Right cardiac atrium (tissue), 5 donors: Measurements from ENCODE around the gene HSPA12B. TPM values are rescaled to one million over a fixed set of nuclear protein-coding genes. Genes with fewer than 3 reads are reported as not detected.

ENCODE experiments used
- ATAC-seq, 2 donors: fragments of 200-7000 bp; cut with Tn5 transposase; one replicate each; pipeline versions ENCODE4 v1.8.0 to v1.9.1; 2020; ENCODE audit warnings: moderate library complexity in 2 of 2, mild to moderate bottlenecking in 1 of 2
- DNase-seq, 3 donors: peaks; one replicate each; pipeline ENCODE4 v3.0.0-alpha.2; 2020
- H3K27ac ChIP-seq: one replicate; pipeline ENCODE4 v1.5.1; 2013; ENCODE audit warnings: mild to moderate bottlenecking, low read length, control low read depth, moderate library complexity
- H3K27me3 ChIP-seq: one replicate; pipeline ENCODE4 v1.6.1; 2013; ENCODE audit not compliant: control insufficient read depth, insufficient read depth
- H3K4me1 ChIP-seq: one replicate; pipeline ENCODE4 v1.6.1; 2013; ENCODE audit warnings: low read length; ENCODE audit not compliant: control insufficient read depth, insufficient read depth
- H3K4me3 ChIP-seq: one replicate; pipeline ENCODE4 v1.5.1; 2013; ENCODE audit warnings: low read length, control low read depth
- H3K9me3 ChIP-seq: one replicate; pipeline ENCODE4 v1.6.1; 2013; ENCODE audit warnings: low read length; ENCODE audit not compliant: control insufficient read depth
- WGBS: extraction: QIAGEN DNeasy Blood & Tissue Kit; methylation state at CpG from one replicate; pipeline ENCODE4 v1.1.7; 2013; 5-methylcytosine and 5-hydroxymethylcytosine counted together
- intact Hi-C, 4 donors: fragments of 100-400 bp; cut with DNase I; formaldehyde crosslinking; loops; one replicate each; pipeline versions ENCODE4 v1.11.0 to v1.14.0; 2022 to 2023
- long read RNA-seq, 4 donors: library from polyadenylated mRNA; unstranded; transcript quantifications; one replicate each; pipeline ENCODE4 v2.0.0, GENCODE V29; 2020 to 2021
- polyA plus RNA-seq: library from polyadenylated mRNA; stranded (reverse); fragments of 200-250 nt; gene quantifications from one replicate; pipeline ENCODE4 v1.2.3, GENCODE V29; 2013
- total RNA-seq, 4 donors: library from RNA; stranded (reverse); fragmentation: NEBNext Ultra II Directional; extraction: Animal tissue kit (Norgen Biotek cat#: 25700); gene quantifications; one replicate each; pipeline ENCODE4 v1.2.1, GENCODE V29; 2021
- donor health status: healthy with polysubstance abuse.
- donor health status: DM: no; HTN: yes; CAD: no.
- donor health status: DM: no; HTN: no; CAD: no.
- donor health status: DM: no; HTN: yes; CAD: no; lungs with severe emphysema.
- donor health status: DM: yes; HTN: yes; CAD: no.

HSPA12B gene, protein sequence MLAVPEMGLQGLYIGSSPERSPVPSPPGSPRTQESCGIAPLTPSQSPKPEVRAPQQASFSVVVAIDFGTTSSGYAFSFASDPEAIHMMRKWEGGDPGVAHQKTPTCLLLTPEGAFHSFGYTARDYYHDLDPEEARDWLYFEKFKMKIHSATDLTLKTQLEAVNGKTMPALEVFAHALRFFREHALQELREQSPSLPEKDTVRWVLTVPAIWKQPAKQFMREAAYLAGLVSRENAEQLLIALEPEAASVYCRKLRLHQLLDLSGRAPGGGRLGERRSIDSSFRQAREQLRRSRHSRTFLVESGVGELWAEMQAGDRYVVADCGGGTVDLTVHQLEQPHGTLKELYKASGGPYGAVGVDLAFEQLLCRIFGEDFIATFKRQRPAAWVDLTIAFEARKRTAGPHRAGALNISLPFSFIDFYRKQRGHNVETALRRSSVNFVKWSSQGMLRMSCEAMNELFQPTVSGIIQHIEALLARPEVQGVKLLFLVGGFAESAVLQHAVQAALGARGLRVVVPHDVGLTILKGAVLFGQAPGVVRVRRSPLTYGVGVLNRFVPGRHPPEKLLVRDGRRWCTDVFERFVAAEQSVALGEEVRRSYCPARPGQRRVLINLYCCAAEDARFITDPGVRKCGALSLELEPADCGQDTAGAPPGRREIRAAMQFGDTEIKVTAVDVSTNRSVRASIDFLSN
- total RNA-seq (10 to 100 TPM in 1 of 4 donors, 1 to 10 TPM in 3; 6.1 to 13.0 (median 7.1) TPM), polyA plus RNA-seq (8.9 TPM)
- long read RNA-seq, donor 1, transcript HSPA12B-201 (13 exons, 3,151 nt): major isoform, 20 of 47 reads
- long read RNA-seq, donor 1, partial matches to known transcripts: 18 of 47 reads
- long read RNA-seq, donor 1, other reads (novel, unspliced or antisense): 9 of 47 reads
- long read RNA-seq, donor 2, transcript HSPA12B-201 (13 exons, 3,151 nt): major isoform, 6 of 24 reads
- long read RNA-seq, donor 2, partial matches to known transcripts: 10 of 24 reads
- long read RNA-seq, donor 2, other reads (novel, unspliced or antisense): 6 of 24 reads
- long read RNA-seq, donor 3, transcript HSPA12B-201 (13 exons, 3,151 nt): major isoform, 39 of 98 reads
- long read RNA-seq, donor 3, transcript HSPA12B-202 (12 exons, 3,009 nt): minor isoform, 5 of 98 reads
- long read RNA-seq, donor 3, partial matches to known transcripts: 45 of 98 reads
- long read RNA-seq, donor 3, other reads (novel, unspliced or antisense): 9 of 98 reads
- long read RNA-seq, donor 4, partial matches to known transcripts: 6 of 14 reads
- long read RNA-seq, donor 4, other reads (novel, unspliced or antisense): 4 of 14 reads

DNA sequence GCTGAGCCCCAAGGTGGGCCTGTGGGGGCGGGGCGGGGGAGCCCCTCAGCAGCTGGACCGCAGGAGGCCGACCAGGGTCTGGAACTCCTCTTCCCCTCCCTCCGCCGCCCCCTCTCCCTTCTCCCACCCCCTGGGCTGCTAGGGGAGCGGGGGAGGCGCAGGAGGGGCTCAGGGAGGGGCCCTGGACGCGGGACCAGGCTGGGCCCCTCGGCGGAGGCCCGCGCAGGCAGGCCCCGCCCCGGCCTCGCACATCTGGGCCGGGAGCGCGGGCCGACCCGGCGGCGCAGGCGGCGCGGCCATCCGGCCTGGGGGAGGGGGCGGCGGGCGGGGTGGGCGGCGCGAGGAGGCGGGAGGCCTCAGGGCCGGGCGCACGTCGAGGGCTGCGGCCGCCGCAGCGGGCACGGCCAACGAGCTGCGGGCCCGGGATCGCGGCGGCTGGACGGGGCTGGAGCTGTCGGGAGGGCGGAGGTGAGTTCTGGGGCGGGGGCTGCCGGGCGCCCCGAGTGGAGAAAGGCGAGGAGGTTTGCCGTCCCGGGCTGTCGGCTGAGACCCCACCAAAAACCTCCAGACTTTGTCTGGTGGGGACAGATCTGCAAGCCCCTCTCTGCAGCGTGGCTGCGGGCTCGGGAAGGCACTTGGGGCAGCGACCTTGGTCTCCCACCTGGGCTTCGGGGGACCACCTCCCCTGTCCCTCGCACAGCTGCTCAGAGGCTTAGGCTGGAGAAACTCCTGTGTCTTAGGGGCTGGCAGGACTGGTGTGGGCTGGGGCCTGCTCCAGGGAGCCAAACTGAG, at the start of gene HSPA12B:
TSS of gene HSPA12B (plus strand) at position 359 of the 792 bp plus-strand sequence. CDS start 5,990 bp downstream, outside the sequence.
- peak in 1 of 3 donors; percentile 63 for DNase-seq
- Histone ChIP-seq H3K27ac (peak within 1 kb of the TSS; percentile 21), H3K4me3 (peak within 1 kb of the TSS; percentile 26), H3K9me3 (no peaks in the 10 kb centered on the region), H3K27me3 (no peaks in the 10 kb centered on the region), H3K4me1 (peaks cover 3% of the 10 kb centered on the region)
- peak; percentile 14 to 20 for ATAC-seq
- intact Hi-C loops: no loop called here
- WGBS: 9% methylated on average over 67 of the region's 67 CpGs

DNA sequence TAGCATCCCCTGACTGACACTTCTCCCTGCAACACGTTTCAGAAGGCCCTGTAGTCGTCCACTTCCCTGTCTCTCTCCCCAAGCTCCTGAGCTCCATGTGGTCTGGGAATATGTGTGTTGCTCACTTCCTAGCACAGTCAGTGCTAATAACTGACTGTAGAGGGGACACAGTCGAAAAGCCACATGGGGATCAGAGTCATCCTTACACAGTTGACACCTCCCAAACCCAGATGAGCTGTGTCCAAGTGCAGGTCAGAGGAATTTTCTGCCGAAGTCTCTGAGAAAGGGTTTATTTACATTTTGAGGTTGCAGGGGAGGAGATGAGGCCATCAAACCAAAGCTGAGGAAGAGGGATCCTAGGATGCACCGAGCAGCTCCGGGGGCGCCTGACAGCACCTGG, 47.1 kb upstream of the HSPA12B start:
- no peaks in the 10 kb centered on the region for H3K27me3 ChIP-seq
- ATAC-seq (no peak), DNase-seq (no peak)
- no peak overlapping the region for H3K4me3 ChIP-seq
- intact Hi-C loops: loop anchor here in 1 of 4 donors (10.0 kb wide), 1 partner anchor 169 kb away; no protein-coding TSS in a partner anchor
- no peaks in the 10 kb centered on the region for H3K9me3 ChIP-seq
- H3K4me1 ChIP-seq: peaks cover 2% of the 10 kb centered on the region
- no peak overlapping the region for H3K27ac ChIP-seq
- 75% methylated on average over 7 of the region's 7 CpGs for WGBS

DNA sequence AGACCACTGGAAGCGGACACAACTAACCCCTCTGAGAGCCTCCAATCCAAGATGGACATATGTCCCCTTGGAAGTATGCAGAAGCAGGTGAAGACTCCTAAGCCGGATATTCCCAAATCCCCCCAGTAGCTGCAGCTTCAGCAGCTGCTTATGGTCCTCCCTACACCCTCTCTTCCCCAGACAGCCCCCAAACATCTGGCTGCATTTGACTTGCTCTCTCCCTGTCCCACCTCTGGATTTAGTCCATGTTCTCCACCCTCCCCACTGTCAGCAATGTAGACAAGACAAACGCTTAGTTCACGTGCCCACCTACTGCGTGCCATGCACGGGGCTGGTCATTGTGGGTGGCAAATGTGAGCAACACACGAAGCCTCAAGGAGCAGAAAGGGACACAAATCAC, 46.1 kb upstream of the HSPA12B start:
- Histone ChIP-seq H3K4me1 (peaks cover 2% of the 10 kb centered on the region), H3K27ac (no peak overlapping the region), H3K9me3 (no peaks in the 10 kb centered on the region), H3K27me3 (no peaks in the 10 kb centered on the region), H3K4me3 (no peak overlapping the region)
- no peak for DNase-seq
- 64% methylated on average over 7 of the region's 7 CpGs for WGBS
- intact Hi-C loops: loop anchor here in 1 of 4 donors (10.0 kb wide), 1 partner anchor 168 kb away; no protein-coding TSS in a partner anchor
- ATAC-seq: no peak

DNA sequence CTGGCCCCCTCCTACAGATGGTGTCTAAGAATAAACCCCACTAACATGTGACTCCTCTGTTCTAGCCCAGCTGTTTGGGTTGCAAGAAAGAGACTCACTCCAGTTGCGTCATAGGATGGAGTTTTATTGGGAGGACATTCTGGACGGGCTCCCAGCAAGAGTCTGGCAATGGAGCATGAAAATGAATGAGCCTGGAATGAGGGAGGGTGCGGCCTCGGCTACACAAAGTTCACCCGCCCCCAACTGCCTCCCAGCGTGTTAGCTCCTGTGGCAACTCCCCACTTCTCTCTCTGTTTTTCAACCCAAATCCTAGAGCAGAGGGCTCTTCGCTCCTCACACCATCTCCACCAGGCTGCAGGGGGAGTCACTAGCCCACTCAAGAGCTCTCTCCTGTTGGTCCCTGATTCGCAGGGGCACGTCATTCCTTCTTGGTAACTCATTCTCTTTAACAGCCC, 45.6 kb upstream of the HSPA12B start:
- no peak overlapping the region for H3K4me3 ChIP-seq
- DNase-seq (peak; percentile 89 to 94 (median 90)), ATAC-seq (peak; percentile 85 to 88)
- 31% methylated on average over 9 of the region's 9 CpGs for WGBS
- H3K27me3 ChIP-seq: no peaks in the 10 kb centered on the region
- H3K27ac ChIP-seq: peak overlapping the region; percentile 85
- H3K9me3 ChIP-seq: no peaks in the 10 kb centered on the region
- intact Hi-C loops: loop anchor here in 1 of 4 donors (10.0 kb wide), 1 partner anchor 168 kb away; no protein-coding TSS in a partner anchor
- H3K4me1 ChIP-seq: peaks cover 2% of the 10 kb centered on the region

DNA sequence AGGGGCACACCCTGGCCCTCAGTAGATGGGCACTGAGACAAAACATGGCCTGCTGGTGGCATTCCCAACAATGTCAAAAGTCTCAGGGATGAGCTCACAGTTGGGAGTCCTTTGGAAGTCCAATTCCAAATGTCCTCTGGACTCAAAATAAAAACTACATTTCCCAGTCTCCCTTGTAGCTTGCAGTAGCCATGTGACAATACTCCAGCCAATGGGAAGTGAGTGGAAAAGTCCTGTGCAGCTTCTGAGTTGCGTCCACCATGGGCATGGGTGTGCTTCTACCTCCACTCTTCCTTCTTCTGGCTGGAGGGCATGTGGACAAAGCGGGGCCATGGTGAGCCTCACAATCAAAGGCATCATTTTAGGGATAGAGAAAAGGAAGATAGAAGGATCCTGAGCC, 44.8 kb upstream of the HSPA12B start:
- intact Hi-C loops: loop anchor here in 1 of 4 donors (10.0 kb wide), 1 partner anchor 167 kb away; no protein-coding TSS in a partner anchor
- Histone ChIP-seq H3K4me3 (no peak overlapping the region), H3K27ac (peak overlapping the region; percentile 85), H3K9me3 (no peaks in the 10 kb centered on the region), H3K4me1 (peaks cover 2% of the 10 kb centered on the region), H3K27me3 (no peaks in the 10 kb centered on the region)
- ATAC-seq (peak; percentile 77 to 85), DNase-seq (peak in 1 of 3 donors; percentile 47)
- WGBS: 59% methylated on average over 2 of the region's 2 CpGs

DNA sequence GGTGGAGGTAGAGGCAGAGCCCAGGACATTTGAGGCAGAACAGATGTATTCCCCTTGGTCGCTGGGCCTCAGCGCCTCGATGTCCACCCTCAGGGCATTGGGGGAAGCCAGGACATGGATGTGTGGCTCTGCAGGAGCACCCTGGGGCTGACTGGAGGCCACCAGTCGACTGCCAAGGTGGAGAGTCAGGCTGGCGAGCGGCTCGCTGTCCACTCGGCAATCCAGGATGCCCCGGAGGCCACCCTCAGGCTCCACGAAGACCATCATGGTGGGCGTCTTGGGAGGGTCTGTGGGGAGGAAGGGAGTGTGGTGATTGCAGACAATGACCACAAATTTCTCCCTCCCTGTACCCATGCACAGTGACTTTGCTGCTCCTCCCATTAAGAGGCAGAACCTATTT, 42.5 kb upstream of the HSPA12B start:
- H3K9me3 ChIP-seq: no peaks in the 10 kb centered on the region
- no peak overlapping the region for H3K4me3 ChIP-seq
- H3K27ac ChIP-seq: no peak overlapping the region
- DNase-seq: peak in 1 of 3 donors; percentile 34
- peaks cover 2% of the 10 kb centered on the region for H3K4me1 ChIP-seq
- WGBS: 92% methylated on average over 11 of the region's 11 CpGs
- ATAC-seq: no peak
- intact Hi-C loops: loop anchor here in 1 of 4 donors (10.0 kb wide), 1 partner anchor 165 kb away; no protein-coding TSS in a partner anchor
- no peaks in the 10 kb centered on the region for H3K27me3 ChIP-seq

DNA sequence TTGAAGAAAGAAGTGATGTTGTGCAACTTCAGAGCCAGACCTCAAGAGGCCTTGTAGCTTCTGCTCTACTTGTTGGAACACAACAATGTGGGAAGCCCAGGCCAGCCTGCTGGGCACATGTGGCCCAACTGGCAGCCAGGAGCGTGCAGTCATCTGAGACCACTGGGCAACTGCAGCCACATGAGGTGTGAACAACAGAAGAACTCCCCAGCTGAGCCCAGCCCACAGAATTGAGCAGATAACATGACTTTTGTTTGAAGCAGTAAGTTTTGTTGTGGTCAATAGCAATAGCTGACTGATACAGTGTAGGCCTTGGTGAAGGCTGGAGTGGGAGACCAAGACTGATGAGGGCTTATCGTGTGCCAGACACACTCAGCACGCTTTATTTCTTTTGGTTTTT, 42.1 kb upstream of the HSPA12B start:
- intact Hi-C loops: no loop called here
- Histone ChIP-seq H3K4me3 (no peak overlapping the region), H3K27ac (no peak overlapping the region), H3K9me3 (no peaks in the 10 kb centered on the region), H3K4me1 (peaks cover 2% of the 10 kb centered on the region), H3K27me3 (no peaks in the 10 kb centered on the region)
- DNase-seq (no peak), ATAC-seq (no peak)
- 97% methylated on average over 3 of the region's 3 CpGs for WGBS

DNA sequence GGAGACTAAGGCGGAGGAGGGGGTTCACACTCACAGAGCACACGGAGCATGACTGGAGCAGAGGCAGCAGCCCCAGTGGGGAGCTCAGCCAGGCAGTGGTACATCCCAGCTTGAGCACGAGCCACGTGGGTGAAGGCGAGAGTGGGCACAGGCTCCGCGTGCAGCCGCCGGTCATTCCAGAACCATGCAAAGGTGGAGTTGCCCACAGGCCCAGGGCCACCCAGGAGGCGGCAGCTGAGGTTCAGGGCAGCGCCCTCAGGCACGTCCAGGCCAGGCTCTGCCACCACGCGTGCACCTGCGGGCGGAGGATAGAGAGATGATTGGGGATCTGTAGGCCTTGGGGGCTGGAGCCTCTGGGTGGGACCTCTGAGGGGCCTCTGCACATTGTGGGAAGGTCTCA, 41.2 kb upstream of the HSPA12B start:
- H3K27me3 ChIP-seq: no peaks in the 10 kb centered on the region
- 95% methylated on average over 16 of the region's 16 CpGs for WGBS
- intact Hi-C loops: no loop called here
- H3K9me3 ChIP-seq: no peaks in the 10 kb centered on the region
- DNase-seq (peak in 1 of 3 donors; percentile 35), ATAC-seq (no peak)
- no peak overlapping the region for H3K27ac ChIP-seq
- peaks cover 2% of the 10 kb centered on the region for H3K4me1 ChIP-seq
- H3K4me3 ChIP-seq: no peak overlapping the region

DNA sequence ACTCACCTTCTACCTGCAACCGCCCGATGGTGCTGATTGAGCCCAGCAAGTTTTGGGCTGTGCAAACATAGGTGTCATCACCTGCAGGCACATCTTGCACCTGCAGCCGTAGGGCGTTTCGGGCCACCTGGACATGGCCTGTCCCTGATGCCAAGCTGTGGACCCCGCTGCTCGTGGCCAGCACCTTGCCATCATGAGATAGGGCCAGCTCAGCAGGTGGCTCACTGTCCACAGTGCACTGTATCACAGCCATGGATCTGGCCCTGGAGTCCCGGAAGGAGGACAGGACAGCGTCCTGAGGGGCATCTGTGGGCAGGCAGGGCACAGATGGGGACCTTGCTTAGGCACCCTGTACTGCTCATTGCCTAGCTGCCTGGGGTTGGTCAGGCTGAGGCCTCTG, 40.6 kb upstream of the HSPA12B start:
- Histone ChIP-seq H3K27me3 (no peaks in the 10 kb centered on the region), H3K9me3 (no peaks in the 10 kb centered on the region), H3K4me3 (no peak overlapping the region), H3K4me1 (no peaks in the 10 kb centered on the region), H3K27ac (no peak overlapping the region)
- WGBS: 92% methylated on average over 9 of the region's 9 CpGs
- DNase-seq: no peak
- intact Hi-C loops: no loop called here
- no peak for ATAC-seq
